K562 (cell line): ENCODE data around the gene RSPH1. TPM values are rescaled to one million over a fixed set of nuclear protein-coding genes. Genes with fewer than 3 reads are reported as not detected.

Experiments
- ATAC-seq: fragments of 200-7000 bp; cut with Tn5 transposase; 3 replicates; pipeline ENCODE4 v1.9.1; 2020; ENCODE audit warnings: moderate library complexity
- BruUV-seq: library from RNA; stranded (reverse); fragments of 400-500 nt; replicated peaks from 2 replicates; lab custom pipeline; 2021; lab: Mats Ljungman, UMichigan
- CTCF ChIA-PET: fragments of 300-600 bp; formaldehyde crosslinking; extraction: SDS; loops from one replicate; lab custom pipeline; 2021; ENCODE audit warnings: low intra/inter-chr PET ratio; lab: Yijun Ruan, JAX
- POLR2A ChIA-PET: fragments of 300-600, 350-650 bp; sonication (Branson Sonifier 250); formaldehyde crosslinking; extraction: SDS; loops from one replicate; lab custom pipeline; 2021; ENCODE audit warnings: antibody characterized with exemption, inconsistent platforms; lab: Yijun Ruan, JAX
- DNase-seq, 4 experiments: peaks; one replicate each; pipeline versions ENCODE4 v3.0.0 to v3.0.0-alpha.2; 2011 to 2018; ENCODE audit warnings: low spot score in 3 of 4, mixed read lengths in 3 of 4; ENCODE audit errors: extremely low read depth in 1 of 4
- FAIRE-seq: peaks from 2 replicates; lab custom pipeline; 2011; peaks lifted over from hg19 to GRCh38; lab: Jason Lieb, UNC
- H2AFZ ChIP-seq: 2 replicates; pipeline ENCODE4 v1.6.0; 2011; ENCODE audit warnings: low read depth, low read length, control low read depth, inconsistent platforms
- H3K27ac ChIP-seq: fragments of 200-600 bp; 3 replicates; pipeline ENCODE4 v1.8.0; 2011; ENCODE audit warnings: low read depth, mild to moderate bottlenecking, control low read depth, inconsistent platforms, low read length, moderate library complexity, mixed read lengths; ENCODE audit errors: extremely low read depth
- H3K27me3 ChIP-seq, 2 experiments: fragments of 300-600 bp in 1 of 2; 2 replicates in 1 of 2; 3 replicates in 1 of 2; pipeline versions ENCODE4 v1.6.0 to v1.8.0; 2011; ENCODE audit warnings: inconsistent platforms in 2 of 2, low read length in 2 of 2, mild to moderate bottlenecking in 1 of 2, mixed read lengths in 1 of 2, moderate library complexity in 1 of 2; ENCODE audit not compliant: control insufficient read depth in 2 of 2, insufficient read depth in 2 of 2
- H3K36me3 ChIP-seq: fragments of 300-600 bp; 3 replicates; pipeline ENCODE4 v1.8.0; 2011; ENCODE audit warnings: mild to moderate bottlenecking, low read length, inconsistent platforms; ENCODE audit not compliant: control insufficient read depth, insufficient read depth
- H3K4me1 ChIP-seq, 2 experiments: fragments of 200-600 bp in 1 of 2; replicated peaks in 1 of 2; 2 replicates in 1 of 2; 3 replicates in 1 of 2; pipeline versions ENCODE4 v1.5.1 to v1.8.0; 2011; ENCODE audit warnings: inconsistent platforms in 2 of 2, low read length in 2 of 2, mild to moderate bottlenecking in 1 of 2, mixed read lengths in 1 of 2, moderate library complexity in 1 of 2; ENCODE audit not compliant: control insufficient read depth in 2 of 2, insufficient read depth in 2 of 2
- H3K4me2 ChIP-seq: 2 replicates; pipeline ENCODE4 v1.6.1; 2011; ENCODE audit warnings: low read length, control low read depth, inconsistent platforms, mixed read lengths; ENCODE audit not compliant: insufficient read depth
- H3K4me3 ChIP-seq: fragments of 200-600 bp; sonication (generic), shearing (Covaris generic); 2 replicates; pipeline ENCODE4 v1.5.1; 2016; ENCODE audit warnings: control low read depth, inconsistent platforms
- H3K79me2 ChIP-seq: fragments of 200-600 bp; 3 replicates; pipeline ENCODE4 v1.8.0; 2011; ENCODE audit warnings: low read length, inconsistent platforms; ENCODE audit not compliant: control insufficient read depth, insufficient read depth
- H3K9ac ChIP-seq, 2 experiments: 2 replicates each; pipeline versions ENCODE4 v1.6.0 to v1.6.1; 2011; ENCODE audit warnings: low read depth in 2 of 2, low read length in 2 of 2, control low read depth in 1 of 2, inconsistent platforms in 1 of 2, mild to moderate bottlenecking in 1 of 2, mixed read lengths in 1 of 2; ENCODE audit not compliant: insufficient read depth in 1 of 2
- H3K9me1 ChIP-seq: one replicate; pipeline ENCODE4 v1.6.0; 2011; ENCODE audit warnings: inconsistent platforms, mild to moderate bottlenecking, low read length, moderate library complexity; ENCODE audit not compliant: control insufficient read depth, insufficient read depth
- H3K9me3 ChIP-seq: replicated peaks from 2 replicates; pipeline ENCODE4 v1.5.1; 2011; ENCODE audit warnings: low read depth, low read length, inconsistent platforms; ENCODE audit not compliant: control insufficient read depth, insufficient read depth
- H4K20me1 ChIP-seq: replicated peaks from 2 replicates; pipeline ENCODE4 v1.6.1; 2011; ENCODE audit warnings: low read length, inconsistent platforms, mixed read lengths; ENCODE audit not compliant: control insufficient read depth, insufficient read depth
- BCL6 ChIP-seq: fragments of 250-450 bp; sonication (Bioruptor Pico); IDR thresholded peaks from 2 replicates; pipeline ENCODE4 v1.4.0; 2020
- FIP1L1 ChIP-seq: fragments of 200-400 bp; formaldehyde crosslinking; IDR thresholded peaks from 2 replicates; pipeline ENCODE4 v1.6.1; 2018; ENCODE audit warnings: mild to moderate bottlenecking, low read depth, low read length; ENCODE audit not compliant: poor library complexity, severe bottlenecking
- JUNB ChIP-seq: fragments of 450-650 bp; formaldehyde crosslinking; conservative IDR thresholded peaks from 2 replicates; pipeline ENCODE4 v1.4.0; 2020; ENCODE audit warnings: mild to moderate bottlenecking
- KAT7 ChIP-seq: sonication (generic); formaldehyde crosslinking; IDR thresholded peaks from 2 replicates; pipeline ENCODE4 v1.8.0; 2022; ENCODE audit warnings: missing genetic modification reagents, mild to moderate bottlenecking, borderline replicate concordance
- ZNF143 ChIP-seq: sonication (generic); formaldehyde crosslinking; IDR thresholded peaks from 2 replicates; pipeline ENCODE4 v1.9.0; 2022; ENCODE audit warnings: mild to moderate bottlenecking, missing genetic modification reagents
- WGBS: fragments of 100-300 bp; shearing (Covaris generic); methylation state at CpG from one replicate; pipeline ENCODE4 v1.1.6; 2016; ENCODE audit warnings: low coverage, mixed read lengths; ENCODE audit not compliant: insufficient coverage; ENCODE audit errors: missing lambda C conversion rate; 5-methylcytosine and 5-hydroxymethylcytosine counted together
- in situ Hi-C: fragments of 300-500 bp; cut with MboI; formaldehyde crosslinking; loops from 4 replicates; pipeline ENCODE4 v1.15.0; 2018; ENCODE audit warnings: inconsistent platforms, mixed read lengths
- intact Hi-C: fragments of 100-400 bp; cut with micrococcal nuclease; formaldehyde crosslinking; loops from 2 replicates; pipeline ENCODE4 v1.14.2; 2022
- polyA plus RNA-seq, 8 experiments: library from polyadenylated mRNA; depleted of rRNA in 4 of 8; stranded (reverse) in 5 of 8; unstranded in 3 of 8; fragments of >200 nt; fragmentation: Nextera tagmentation in 2 of 8; fragmentation: Illumina TruSeq in 1 of 8; extraction: Ambion mirVana in 2 of 8; extraction: Trizol in 1 of 8; gene quantifications; 2 replicates each; pipeline versions ENCODE4 v1.2.1 to v1.2.3, GENCODE V29; 2011 to 2014; ENCODE audit warnings: inconsistent platforms in 1 of 8, missing spikeins in 1 of 8
- total RNA-seq, 7 experiments: library from RNA; depleted of rRNA in 6 of 7; stranded (reverse); fragments of >200 nt in 6 of 7; fragmentation: Illumina TruSeq in 2 of 7; extraction: Trizol in 2 of 7; gene quantifications; 2 replicates each; pipeline versions ENCODE4 v1.2.1 to v1.2.3, GENCODE V29; 2011 to 2021; ENCODE audit warnings: low replicate concordance in 1 of 7
- TF ChIP-seq, protein P1 (sequence below): fragments of 250-450 bp; sonication (Bioruptor Pico); IDR thresholded peaks from 2 replicates; pipeline ENCODE4 v1.4.0; 2020; ENCODE audit warnings: borderline replicate concordance
- TF ChIP-seq, protein P2 (sequence below): IDR thresholded peaks from 2 replicates; pipeline ENCODE4 v1.6.1; 2014; ENCODE audit warnings: antibody characterized with exemption

RSPH1 gene
- total and polyA plus RNA-seq, 9 of the 15 experiments (the other 6 are each of a cell fraction or from before 2014, with no cell fraction given): 0.17 TPM; not detected in 8

DNA sequence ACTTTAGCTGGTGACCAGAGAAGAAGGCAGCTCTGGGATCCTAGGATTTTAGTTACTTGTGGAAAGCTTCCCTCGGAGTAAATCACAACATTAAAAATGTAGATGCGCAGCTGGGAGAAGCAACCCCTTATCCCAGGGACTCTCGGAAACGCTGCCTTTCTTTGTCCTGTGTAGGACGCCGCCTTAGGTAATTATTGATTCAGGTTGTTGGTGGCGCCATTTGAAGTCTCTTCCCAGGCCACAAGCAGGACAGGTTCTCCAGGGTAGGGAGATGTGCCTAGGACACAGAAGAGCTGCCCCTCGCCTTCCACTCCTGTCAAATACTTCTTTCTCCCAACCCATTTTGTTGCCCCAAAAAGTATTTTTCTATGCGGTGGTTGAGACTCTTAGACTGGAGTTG lies 27.9 kb upstream of the RSPH1 start:
- Histone ChIP-seq H3K36me3 (no peaks in the 10 kb centered on the region), H3K4me2 (no peak overlapping the region), H3K9ac (no peak overlapping the region), H3K9me1 (no peaks in the 10 kb centered on the region), H2AFZ (no peak overlapping the region), H3K4me3 (no peak overlapping the region), H4K20me1 (peaks cover 6% of the 10 kb centered on the region; the same call in 1 of the 2 replicates), H3K9me3 (no peaks in the 10 kb centered on the region), H3K27ac (no peak overlapping the region), H3K79me2 (no peaks in the 10 kb centered on the region), H3K4me1 (peaks cover 0 to 4% of the 10 kb centered on the region in 2 experiments; a peak in 2 of 5 replicates), H3K27me3 (peaks cover 59 to 79% of the 10 kb centered on the region in 2 experiments)
- FAIRE-seq (no peak), DNase-seq (no peak), ATAC-seq (no peak)
- ChIA-PET POLR2A (interaction anchor here (0.6 kb wide), 1 partner anchor 29 kb away, joined by 4 read pairs; no protein-coding TSS in a partner anchor), CTCF (no interaction called here)
- BruUV-seq: no TSS peak
- in situ Hi-C loops (no loop called here), intact Hi-C loops (loop anchor here (10.0 kb wide), 1 partner anchor 51 kb away; no protein-coding TSS in a partner anchor)
- no peak for TF ChIP-seq BCL6 (CRISPR knock-in tag)
- WGBS: 14% methylated on average over 9 of the region's 9 CpGs

DNA sequence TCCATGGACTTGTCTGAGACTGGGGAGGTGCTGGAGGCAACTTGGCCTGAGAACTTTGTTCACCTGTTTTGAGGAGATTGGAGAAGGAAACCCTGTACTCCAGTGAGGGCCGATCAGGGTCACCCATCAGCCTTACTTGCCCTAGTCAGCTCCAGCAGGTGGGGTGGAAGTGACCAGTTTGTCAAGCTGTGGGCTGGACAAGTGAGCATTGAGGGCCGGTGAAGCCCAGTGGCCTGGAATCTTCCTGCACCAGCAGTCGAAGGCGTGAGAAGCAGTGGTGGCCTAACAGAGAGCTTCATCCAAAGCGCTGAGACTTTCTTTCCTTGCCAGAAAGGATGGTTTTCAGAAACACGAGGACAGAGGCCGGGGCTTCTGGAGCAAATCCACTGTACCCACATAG lies 27.2 kb upstream of the RSPH1 start:
- in situ Hi-C loops: no loop called here
- FAIRE-seq: no peak

More for the DNA sequence above, 27.2 kb upstream of the RSPH1 start:
- Histone ChIP-seq H2AFZ (no peak overlapping the region), H3K9me1 (no peaks in the 10 kb centered on the region), H3K4me1 (peaks cover 0 to 4% of the 10 kb centered on the region in 2 experiments; a peak in 2 of 5 replicates), H3K27ac (no peak overlapping the region), H3K36me3 (no peaks in the 10 kb centered on the region), H4K20me1 (peaks cover 6% of the 10 kb centered on the region; the same call in 1 of the 2 replicates), H3K9me3 (no peaks in the 10 kb centered on the region), H3K4me3 (no peak overlapping the region), H3K79me2 (no peaks in the 10 kb centered on the region), H3K27me3 (peaks cover 65 to 83% of the 10 kb centered on the region in 2 experiments), H3K9ac (no peak overlapping the region), H3K4me2 (no peak overlapping the region)
- POLR2A ChIA-PET: interaction anchor here (0.6 kb wide), 1 partner anchor 28 kb away, joined by 4 read pairs; no protein-coding TSS in a partner anchor
- no peak for DNase-seq
- no peak; the same call in 2 of the 3 replicates for ATAC-seq
- TF ChIP-seq, protein P1, sequence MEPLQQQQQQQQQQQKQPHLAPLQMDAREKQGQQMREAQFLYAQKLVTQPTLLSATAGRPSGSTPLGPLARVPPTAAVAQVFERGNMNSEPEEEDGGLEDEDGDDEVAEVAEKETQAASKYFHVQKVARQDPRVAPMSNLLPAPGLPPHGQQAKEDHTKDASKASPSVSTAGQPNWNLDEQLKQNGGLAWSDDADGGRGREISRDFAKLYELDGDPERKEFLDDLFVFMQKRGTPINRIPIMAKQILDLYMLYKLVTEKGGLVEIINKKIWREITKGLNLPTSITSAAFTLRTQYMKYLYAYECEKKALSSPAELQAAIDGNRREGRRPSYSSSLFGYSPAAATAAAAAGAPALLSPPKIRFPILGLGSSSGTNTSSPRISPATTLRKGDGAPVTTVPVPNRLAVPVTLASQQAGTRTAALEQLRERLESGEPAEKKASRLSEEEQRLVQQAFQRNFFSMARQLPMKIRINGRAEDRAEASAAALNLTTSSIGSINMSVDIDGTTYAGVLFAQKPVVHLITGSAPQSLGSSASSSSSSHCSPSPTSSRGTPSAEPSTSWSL (CRISPR knock-in tag): 0 out of 2 replicates have a peak, but pooled peaks have one; percentile 16
- TF ChIP-seq ZNF143 (CRISPR knock-in tag): no peak
- TF ChIP-seq, protein P2, sequence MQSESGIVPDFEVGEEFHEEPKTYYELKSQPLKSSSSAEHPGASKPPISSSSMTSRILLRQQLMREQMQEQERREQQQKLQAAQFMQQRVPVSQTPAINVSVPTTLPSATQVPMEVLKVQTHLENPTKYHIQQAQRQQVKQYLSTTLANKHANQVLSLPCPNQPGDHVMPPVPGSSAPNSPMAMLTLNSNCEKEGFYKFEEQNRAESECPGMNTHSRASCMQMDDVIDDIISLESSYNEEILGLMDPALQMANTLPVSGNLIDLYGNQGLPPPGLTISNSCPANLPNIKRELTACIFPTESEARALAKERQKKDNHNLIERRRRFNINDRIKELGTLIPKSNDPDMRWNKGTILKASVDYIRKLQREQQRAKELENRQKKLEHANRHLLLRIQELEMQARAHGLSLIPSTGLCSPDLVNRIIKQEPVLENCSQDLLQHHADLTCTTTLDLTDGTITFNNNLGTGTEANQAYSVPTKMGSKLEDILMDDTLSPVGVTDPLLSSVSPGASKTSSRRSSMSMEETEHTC: no peak
- TF ChIP-seq JUNB (CRISPR knock-in tag): no peak
- no peak for TF ChIP-seq FIP1L1
- no peak for TF ChIP-seq KAT7 (CRISPR knock-in tag)
- CTCF ChIA-PET: no interaction called here
- WGBS: 4% methylated on average over 7 of the region's 7 CpGs
- BruUV-seq: no TSS peak
- intact Hi-C loops: loop anchor here (10.0 kb wide), 1 partner anchor 52 kb away; no protein-coding TSS in a partner anchor
